C4-2B (cell line): ENCODE measurements around the gene NPAT.

Source experiments
- H3K27ac ChIP-seq: fragments of 450-650 bp; 2 replicates; pipeline ENCODE4 v1.5.1; 2017
- ZFX ChIP-seq: fragments of 450-650 bp; IDR thresholded peaks from 2 replicates; pipeline ENCODE4 v1.6.1; 2017
- TF ChIP-seq, protein P1 (sequence below): fragments of 450-650 bp; conservative IDR thresholded peaks from 2 replicates; pipeline ENCODE4 v1.5.1; 2017; ENCODE audit warnings: mild to moderate bottlenecking

The NPAT gene

GRCh38 chr11:108222574-108223347, at the start of gene NPAT, which contains the start of gene ATM:
NPAT (minus strand) TSS chr11:108222638; CDS start chr11:108222536, 102 bp downstream.
ATM (plus strand) TSS chr11:108223067; CDS start chr11:108227625, 4,558 bp downstream.
- H3K27ac ChIP-seq, result peak within 1 kb of the TSS; percentile 87
- TF ChIP-seq ZFX, result no peak
- TF ChIP-seq, protein P1, sequence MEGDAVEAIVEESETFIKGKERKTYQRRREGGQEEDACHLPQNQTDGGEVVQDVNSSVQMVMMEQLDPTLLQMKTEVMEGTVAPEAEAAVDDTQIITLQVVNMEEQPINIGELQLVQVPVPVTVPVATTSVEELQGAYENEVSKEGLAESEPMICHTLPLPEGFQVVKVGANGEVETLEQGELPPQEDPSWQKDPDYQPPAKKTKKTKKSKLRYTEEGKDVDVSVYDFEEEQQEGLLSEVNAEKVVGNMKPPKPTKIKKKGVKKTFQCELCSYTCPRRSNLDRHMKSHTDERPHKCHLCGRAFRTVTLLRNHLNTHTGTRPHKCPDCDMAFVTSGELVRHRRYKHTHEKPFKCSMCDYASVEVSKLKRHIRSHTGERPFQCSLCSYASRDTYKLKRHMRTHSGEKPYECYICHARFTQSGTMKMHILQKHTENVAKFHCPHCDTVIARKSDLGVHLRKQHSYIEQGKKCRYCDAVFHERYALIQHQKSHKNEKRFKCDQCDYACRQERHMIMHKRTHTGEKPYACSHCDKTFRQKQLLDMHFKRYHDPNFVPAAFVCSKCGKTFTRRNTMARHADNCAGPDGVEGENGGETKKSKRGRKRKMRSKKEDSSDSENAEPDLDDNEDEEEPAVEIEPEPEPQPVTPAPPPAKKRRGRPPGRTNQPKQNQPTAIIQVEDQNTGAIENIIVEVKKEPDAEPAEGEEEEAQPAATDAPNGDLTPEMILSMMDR, result peak; percentile 95

GRCh38 chr11:108269583-108269982, 47.1 kb upstream of the NPAT start:
- H3K27ac ChIP-seq, result no peak overlapping the region
- TF ChIP-seq, protein P1, result no peak
- TF ChIP-seq ZFX, result no peak

DNA sequence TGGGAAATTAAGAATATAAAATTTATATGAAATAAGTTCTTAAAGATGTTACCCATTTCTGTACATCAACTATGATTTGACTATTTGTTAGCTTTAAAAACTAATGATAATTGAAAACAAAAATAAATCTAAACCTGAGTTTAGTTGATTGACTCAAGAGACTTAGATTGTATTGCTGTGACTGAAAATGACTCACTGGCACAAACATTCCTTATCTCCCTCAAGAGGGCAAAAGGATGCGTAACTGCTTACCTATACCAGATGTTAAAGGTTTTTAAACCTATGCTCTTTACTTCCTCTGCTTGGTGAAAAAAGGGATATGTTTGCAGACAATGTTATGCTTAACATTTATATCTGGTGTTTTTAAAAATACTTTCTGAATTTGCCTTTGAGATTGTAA, 30.7 kb upstream of the NPAT start:
- no peak for TF ChIP-seq ZFX
- TF ChIP-seq, protein P1, result no peak
- no peak overlapping the region for H3K27ac ChIP-seq

GRCh38 chr11:108246885-108247284, 24.4 kb upstream of the NPAT start:
- TF ChIP-seq, protein P1, result no peak
- H3K27ac ChIP-seq, result no peak overlapping the region

DNA sequence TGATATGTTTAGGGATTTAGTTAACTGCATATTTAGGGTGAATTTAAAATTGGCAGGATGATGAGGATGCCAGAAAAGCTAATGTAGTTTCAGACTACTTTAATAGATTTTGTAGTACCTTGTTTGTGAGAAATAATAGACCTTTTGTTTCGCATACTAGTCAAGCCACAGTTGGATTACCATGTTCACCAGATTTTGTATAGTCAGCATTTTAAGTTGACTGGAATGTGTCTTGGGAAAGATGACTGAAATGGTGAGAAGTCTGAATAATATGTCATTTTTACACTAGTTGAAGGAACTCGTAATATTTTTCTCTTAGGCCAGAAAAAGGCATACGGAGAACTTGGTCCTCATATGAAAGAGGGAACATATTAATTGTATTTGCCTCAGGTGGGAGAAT, 23.9 kb upstream of the NPAT start:
- no peak for TF ChIP-seq ZFX
- TF ChIP-seq, protein P1, result no peak
- H3K27ac ChIP-seq, result no peak overlapping the region

DNA sequence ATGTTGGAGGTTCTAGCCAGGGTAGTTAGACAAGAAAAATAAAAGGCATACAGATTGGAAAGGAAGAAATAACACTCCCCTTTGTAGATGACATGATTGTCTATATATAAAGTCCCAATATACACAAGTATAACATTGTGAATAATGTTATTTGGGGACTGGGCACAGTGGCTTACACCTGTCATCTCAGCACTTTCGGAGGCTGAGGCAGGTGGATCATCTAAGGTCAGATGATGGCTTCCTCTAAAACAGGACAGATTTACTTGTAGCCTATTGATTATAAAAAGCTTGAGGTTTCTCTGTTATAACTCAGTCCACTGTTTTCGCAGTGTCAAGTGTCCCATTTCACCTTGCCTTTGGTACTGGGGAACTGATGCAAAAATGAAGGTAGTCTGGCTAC, 20.0 kb upstream of the NPAT start:
- H3K27ac ChIP-seq, result no peak overlapping the region
- TF ChIP-seq, protein P1, result no peak
- TF ChIP-seq ZFX, result no peak

DNA sequence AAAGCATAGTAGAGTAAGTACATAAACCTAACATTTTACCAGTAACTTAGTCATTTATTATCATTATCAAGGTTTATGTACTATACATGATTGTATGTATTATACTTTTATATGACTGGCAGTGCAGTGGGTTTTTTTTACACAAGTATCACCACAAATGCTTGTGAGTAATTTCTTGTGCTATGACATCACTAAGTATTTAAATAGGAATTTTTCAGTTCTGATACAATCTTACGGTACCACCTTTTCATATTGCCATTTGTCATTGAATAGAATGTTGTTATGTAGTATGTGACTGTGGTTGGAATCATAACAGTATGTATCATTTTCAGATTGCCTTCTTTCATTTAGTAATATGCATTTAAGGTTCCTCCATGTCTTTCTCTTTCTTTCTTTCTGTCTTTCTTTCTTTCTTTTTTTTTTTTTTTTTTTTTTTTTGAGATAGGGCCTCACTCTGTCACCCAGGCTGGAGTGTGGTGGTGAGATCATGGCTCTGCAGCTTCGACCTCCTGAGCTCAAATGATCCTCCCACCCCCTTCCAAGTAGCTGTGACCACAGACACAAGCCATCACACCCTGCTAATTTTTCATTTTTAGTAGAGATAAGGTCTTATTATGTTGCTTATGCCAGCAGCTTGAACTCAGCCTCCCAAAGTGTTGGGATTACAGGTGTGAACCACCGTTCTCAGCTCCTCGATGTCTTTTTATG, 19.0 kb upstream of the NPAT start:
- TF ChIP-seq, protein P1, result no peak
- TF ChIP-seq ZFX, result no peak
- H3K27ac ChIP-seq, result no peak overlapping the region
